ENCODE measurements around the gene PLPPR1.

The PLPPR1 gene

GRCh38 chr9:101093620-101094019 is 65.1 kb downstream of the PLPPR1 start:
- Histone ChIP-seq H3K4me1 (ENCODE audit: low read length) (no peaks in the 10 kb centered on the region), H3K4me3 (ENCODE audit: low read length) (no peak overlapping the region), H4K20me1 (ENCODE audit: insufficient read depth, low read length) (no peaks in the 10 kb centered on the region), H3F3A (ENCODE audit: insufficient read depth, low read length) (no peaks in the 10 kb centered on the region), H3K9me3 (replicated peaks; ENCODE audit: insufficient read depth, low read length) (no peaks in the 10 kb centered on the region), H3K79me2 (ENCODE audit: low read length) (no peaks in the 10 kb centered on the region), H3K36me3 (replicated peaks; ENCODE audit: insufficient read depth, low read length) (no peaks in the 10 kb centered on the region), H3K27me3 (replicated peaks; ENCODE audit: insufficient read depth, low read length) (no peaks in the 10 kb centered on the region), H3K9me2 (replicated peaks; ENCODE audit: insufficient read depth, low read length) (no peaks in the 10 kb centered on the region), H3K4me2 (ENCODE audit: low read depth, low read length) (no peak overlapping the region), H3K27ac (ENCODE audit: low read length) (no peak overlapping the region), H2AFZ (ENCODE audit: low read length) (no peak overlapping the region), H3K9ac (ENCODE audit: low read length) (no peak overlapping the region)
- DNase-seq: no peak
- TF ChIP-seq EZH2phosphoT487 (IDR thresholded peaks at IDR 0.05; ENCODE audit: low read length) (no peak), CTCF (IDR thresholded peaks at IDR 0.05; ENCODE audit: low read length) (no peak), EZH2 (optimal IDR thresholded peaks at IDR 0.05; ENCODE audit: low read depth, low read length) (no peak)

- TF ChIP-seq EZH2 (optimal IDR thresholded peaks at IDR 0.05; ENCODE audit: low read depth, low read length) (no peak), EZH2phosphoT487 (IDR thresholded peaks at IDR 0.05; ENCODE audit: low read length) (no peak), CTCF (IDR thresholded peaks at IDR 0.05; ENCODE audit: low read length) (no peak)
- Histone ChIP-seq H3K79me2 (ENCODE audit: low read length) (no peaks in the 10 kb centered on the region), H3K9me2 (replicated peaks; ENCODE audit: insufficient read depth, low read length) (no peaks in the 10 kb centered on the region), H3K27me3 (replicated peaks; ENCODE audit: insufficient read depth, low read length) (no peaks in the 10 kb centered on the region), H2AFZ (ENCODE audit: low read length) (no peak overlapping the region), H3K9ac (ENCODE audit: low read length) (no peak overlapping the region), H3K9me3 (replicated peaks; ENCODE audit: insufficient read depth, low read length) (no peaks in the 10 kb centered on the region), H3K36me3 (replicated peaks; ENCODE audit: insufficient read depth, low read length) (no peaks in the 10 kb centered on the region), H3K4me2 (ENCODE audit: low read depth, low read length) (no peak overlapping the region), H3K4me1 (ENCODE audit: low read length) (no peaks in the 10 kb centered on the region), H3F3A (ENCODE audit: insufficient read depth, low read length) (no peaks in the 10 kb centered on the region), H3K4me3 (ENCODE audit: low read length) (no peak overlapping the region), H4K20me1 (ENCODE audit: insufficient read depth, low read length) (no peaks in the 10 kb centered on the region), H3K27ac (ENCODE audit: low read length) (no peak overlapping the region)
- DNase-seq: no peak
Observed at GRCh38 chr9:101094686-101095085, 66.2 kb downstream of the PLPPR1 start.

- Histone ChIP-seq H3K4me2 (ENCODE audit: low read depth, low read length) (no peak overlapping the region), H3K9ac (ENCODE audit: low read length) (no peak overlapping the region), H3K36me3 (replicated peaks; ENCODE audit: insufficient read depth, low read length) (no peaks in the 10 kb centered on the region), H3K4me1 (ENCODE audit: low read length) (no peaks in the 10 kb centered on the region), H3K79me2 (ENCODE audit: low read length) (no peaks in the 10 kb centered on the region), H3K27me3 (replicated peaks; ENCODE audit: insufficient read depth, low read length) (no peaks in the 10 kb centered on the region), H3K4me3 (ENCODE audit: low read length) (no peak overlapping the region), H4K20me1 (ENCODE audit: insufficient read depth, low read length) (no peaks in the 10 kb centered on the region), H2AFZ (ENCODE audit: low read length) (no peak overlapping the region), H3K27ac (ENCODE audit: low read length) (no peak overlapping the region), H3K9me3 (replicated peaks; ENCODE audit: insufficient read depth, low read length) (no peaks in the 10 kb centered on the region), H3F3A (ENCODE audit: insufficient read depth, low read length) (no peaks in the 10 kb centered on the region), H3K9me2 (replicated peaks; ENCODE audit: insufficient read depth, low read length) (no peaks in the 10 kb centered on the region)
- TF ChIP-seq EZH2phosphoT487 (IDR thresholded peaks at IDR 0.05; ENCODE audit: low read length): no peak
- no peak for TF ChIP-seq CTCF (IDR thresholded peaks at IDR 0.05; ENCODE audit: low read length)
- TF ChIP-seq EZH2 (optimal IDR thresholded peaks at IDR 0.05; ENCODE audit: low read depth, low read length): no peak
- no peak for DNase-seq
Observed at GRCh38 chr9:101097210-101097609, 68.7 kb downstream of the PLPPR1 start.
